K562 (cell line): ENCODE data around the gene CCDC9B. TPM values are rescaled to one million over a fixed set of nuclear protein-coding genes. Genes with fewer than 3 reads are reported as not detected.

Experiments
- AFF1 ChIP-seq, 2 experiments: fragments of 450-650 bp; IDR thresholded peaks; 2 replicates each; pipeline ENCODE4 v1.6.1; 2018; ENCODE audit warnings: mild to moderate bottlenecking in 2 of 2, low read depth in 1 of 2; ENCODE audit not compliant: partially characterized antibody in 2 of 2
- CTCF ChIP-seq, 3 experiments: IDR thresholded peaks in 2 of 3; conservative IDR thresholded peaks in 1 of 3; 2 replicates each; pipeline ENCODE4 v1.5.1; 2011 to 2012; ENCODE audit warnings: low read length in 3 of 3, mild to moderate bottlenecking in 3 of 3, control low read depth in 2 of 3, improper control_type of control experiment in 1 of 3, inconsistent platforms in 1 of 3, low read depth in 1 of 3, mixed read lengths in 1 of 3, moderate library complexity in 1 of 3; ENCODE audit not compliant: insufficient read depth in 2 of 3
- CUX1 ChIP-seq: fragments of 200-800 bp; sonication (Bioruptor generic); IDR thresholded peaks from 2 replicates; pipeline ENCODE4 v1.6.1; 2016; ENCODE audit warnings: missing genetic modification characterization, missing compliant biosample characterization
- HOXB6 ChIP-seq: fragments of 250-450 bp; sonication (Bioruptor Pico); IDR thresholded peaks from 2 replicates; pipeline ENCODE4 v1.5.1; 2022; ENCODE audit warnings: mild to moderate bottlenecking, borderline replicate concordance
- RBBP5 ChIP-seq: fragments of 200-600 bp; sonication (generic); IDR thresholded peaks from 2 replicates; pipeline ENCODE4 v1.6.1; 2012; ENCODE audit warnings: borderline replicate concordance, mild to moderate bottlenecking, low read length, control low read depth, inconsistent platforms; ENCODE audit not compliant: insufficient read depth, poor library complexity, severe bottlenecking
- SAFB ChIP-seq: fragments of 200-400 bp; formaldehyde crosslinking; IDR thresholded peaks from 2 replicates; pipeline ENCODE4 v1.6.1; 2017; ENCODE audit warnings: low read depth, low read length, borderline replicate concordance
- UBTF ChIP-seq, 2 experiments: IDR thresholded peaks; 2 replicates each; pipeline ENCODE4 v1.6.1; 2012; ENCODE audit warnings: improper control_type of control experiment in 2 of 2, low read depth in 2 of 2, low read length in 2 of 2, borderline replicate concordance in 1 of 2
- ZNF280B ChIP-seq: fragments of 250-450 bp; sonication (Bioruptor Pico); IDR thresholded peaks from 2 replicates; pipeline ENCODE4 v1.5.1; 2021; ENCODE audit warnings: mild to moderate bottlenecking
- polyA plus RNA-seq, 8 experiments: library from polyadenylated mRNA; depleted of rRNA in 4 of 8; stranded (reverse) in 5 of 8; unstranded in 3 of 8; fragments of >200 nt; fragmentation: Nextera tagmentation in 2 of 8; fragmentation: Illumina TruSeq in 1 of 8; extraction: Ambion mirVana in 2 of 8; extraction: Trizol in 1 of 8; gene quantifications; 2 replicates each; pipeline versions ENCODE4 v1.2.1 to v1.2.3, GENCODE V29; 2011 to 2014; ENCODE audit warnings: inconsistent platforms in 1 of 8, missing spikeins in 1 of 8
- total RNA-seq, 7 experiments: library from RNA; depleted of rRNA in 6 of 7; stranded (reverse); fragments of >200 nt in 6 of 7; fragmentation: Illumina TruSeq in 2 of 7; extraction: Trizol in 2 of 7; gene quantifications; 2 replicates each; pipeline versions ENCODE4 v1.2.1 to v1.2.3, GENCODE V29; 2011 to 2021; ENCODE audit warnings: low replicate concordance in 1 of 7

The CCDC9B gene
- total and polyA plus RNA-seq, 9 of the 15 experiments (the other 6 are each of a cell fraction or from before 2014, with no cell fraction given), result 0.01 to 0.47 (median 0.15) TPM; not detected in 1

- TF ChIP-seq ZNF280B (no peak), AFF1 (IDR thresholded peaks at IDR 0.05; ENCODE audit: low read depth in 1 of 2, partially characterized antibody in 2 of 2) (no peak), CUX1 (CRISPR knock-in tag) (no peak), UBTF (IDR thresholded peaks at IDR 0.05; ENCODE audit: borderline replicate concordance in 1 of 2, low read depth in 2 of 2, low read length in 2 of 2) (peak; percentile 51 to 70; a peak in 2 of 4 replicates), HOXB6 (CRISPR knock-in tag) (no peak), RBBP5 (peak; percentile 84), SAFB (no peak), CTCF (IDR thresholded peaks at IDR 0.05 in 2 of 3, conservative IDR thresholded peaks at IDR 0.05 in 1 of 3; ENCODE audit: insufficient read depth in 2 of 3, low read depth in 1 of 3, low read length in 3 of 3) (no peak; a peak in 1 of 6 replicates)
Measured at GRCh38 chr15:40382580-40383456, 42.1 kb upstream of the CCDC9B start, which contains the start of gene KNSTRN (continued).
